Activated CD4-positive, alpha-beta T cell treated with anti-CD3 and anti-CD28 coated beads, Interleukin-2, amount 50 U/mL, for 16 hours (primary cell): ENCODE data around the gene C1orf116.

Experiments used
- DNase-seq: peaks from one replicate; pipeline ENCODE4 v3.0.0-alpha.2; 2020

C1orf116 gene

DNA sequence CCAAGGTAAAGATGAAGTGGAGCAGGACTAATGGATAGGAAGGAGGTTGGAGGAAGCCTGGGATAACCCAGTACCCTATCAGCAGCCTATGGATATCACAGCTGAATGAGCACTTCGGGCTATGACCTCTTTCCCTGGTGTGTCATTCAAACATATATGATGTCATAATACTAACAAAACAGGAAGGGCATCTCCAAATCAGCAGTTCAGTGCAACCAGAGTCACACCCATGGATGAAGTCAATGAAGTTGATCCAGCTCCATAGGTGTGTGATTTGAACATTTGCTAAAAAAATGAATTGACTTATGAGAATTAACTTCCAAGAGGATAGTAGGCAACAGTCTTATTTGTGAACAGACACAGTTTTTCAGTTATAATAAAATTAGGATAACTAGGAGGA lies 1.7 kb upstream of the C1orf116 start:
- DNase-seq: no peak

DNA sequence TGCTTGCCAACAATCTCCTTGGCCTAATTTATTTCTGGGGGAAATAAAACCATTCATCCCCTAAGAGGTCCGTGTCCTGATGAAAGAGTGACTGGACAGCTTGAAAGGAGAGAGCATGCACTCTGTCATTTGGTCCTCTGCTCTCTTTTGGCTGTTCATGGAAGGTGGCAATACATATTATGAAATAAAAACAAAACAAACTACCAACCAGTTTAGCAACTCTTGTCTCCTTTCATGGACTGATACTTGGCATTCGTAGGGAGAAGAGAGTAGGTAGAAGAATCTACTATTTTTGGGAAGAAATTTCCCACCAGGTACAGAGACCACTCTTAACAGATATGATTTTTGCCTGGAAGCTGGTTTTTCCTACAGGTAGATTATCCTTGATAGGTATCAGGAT lies 746 bp upstream of the C1orf116 start:
- DNase-seq: no peak

DNA sequence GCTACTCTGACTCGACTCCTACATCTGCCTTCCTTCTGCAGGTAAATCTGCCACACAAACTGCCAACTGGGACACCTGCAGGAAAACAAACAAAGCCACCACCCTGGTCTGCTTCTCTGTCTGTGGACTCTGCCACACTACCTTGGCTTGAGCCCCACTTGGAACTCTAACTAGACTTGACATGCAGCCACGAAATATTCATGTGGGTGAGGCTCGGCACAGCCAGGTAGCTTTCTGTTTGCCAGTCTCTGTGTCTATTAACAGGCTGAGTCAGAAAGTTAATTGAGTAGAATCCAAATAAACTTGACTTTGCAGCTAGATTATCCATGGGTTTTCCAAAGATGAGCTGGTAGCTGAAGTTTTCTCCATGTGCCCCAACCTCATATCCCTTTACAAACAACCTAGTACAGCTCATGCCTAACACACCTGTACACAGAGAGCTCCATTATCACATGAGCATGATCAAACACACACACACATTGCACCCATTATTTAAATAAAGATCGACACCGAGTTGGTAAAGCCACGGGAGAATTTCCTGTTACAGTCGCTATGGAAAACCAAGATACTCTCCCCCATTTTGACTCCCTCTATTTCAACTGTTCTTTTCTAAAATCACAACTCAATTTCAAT lies 808 bp downstream of the C1orf116 start:
- no peak for DNase-seq

DNA sequence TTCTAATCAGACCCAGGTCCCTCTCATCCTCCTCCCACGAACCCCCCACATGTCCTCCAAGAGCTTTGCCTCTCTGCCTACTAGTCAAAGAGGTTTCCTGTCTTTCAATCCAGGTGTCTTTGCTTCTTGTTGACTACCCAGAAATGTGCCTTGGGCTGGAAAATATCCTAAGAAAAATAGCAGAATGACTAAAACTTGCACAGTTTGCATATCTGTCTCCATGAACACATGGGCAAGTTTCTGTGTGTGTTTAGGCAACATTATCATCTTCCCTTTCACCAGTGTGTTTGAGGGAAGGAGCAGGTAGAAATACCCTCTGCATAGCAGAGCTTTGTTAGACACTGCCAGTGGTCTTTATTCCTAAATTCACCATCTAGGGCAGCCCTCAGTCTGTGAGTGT lies 1.5 kb downstream of the C1orf116 start:
- DNase-seq: no peak

DNA sequence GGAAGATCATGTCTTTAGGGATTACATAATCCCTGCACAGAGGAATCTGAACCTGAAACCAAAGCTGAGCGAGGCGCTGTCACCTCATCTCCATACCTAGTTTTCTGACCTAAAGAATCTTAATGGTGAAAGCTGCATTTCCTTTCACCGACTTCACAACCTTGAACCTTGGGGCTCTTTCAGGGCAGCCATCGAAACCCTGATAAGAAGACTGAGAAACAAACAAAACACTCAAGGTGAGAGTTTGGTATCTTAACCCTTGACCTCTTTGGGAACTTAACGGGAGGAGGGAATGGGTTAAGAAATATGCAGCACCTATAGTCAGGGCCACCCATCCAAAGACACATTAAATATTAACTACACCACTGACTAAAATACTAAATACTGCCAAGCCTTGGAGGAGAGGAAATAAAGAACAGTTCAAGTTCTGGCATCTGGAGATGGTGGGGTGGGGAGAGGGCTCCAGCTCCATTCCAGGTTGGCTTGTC lies 2.0 kb downstream of the C1orf116 start:
- no peak for DNase-seq

DNA sequence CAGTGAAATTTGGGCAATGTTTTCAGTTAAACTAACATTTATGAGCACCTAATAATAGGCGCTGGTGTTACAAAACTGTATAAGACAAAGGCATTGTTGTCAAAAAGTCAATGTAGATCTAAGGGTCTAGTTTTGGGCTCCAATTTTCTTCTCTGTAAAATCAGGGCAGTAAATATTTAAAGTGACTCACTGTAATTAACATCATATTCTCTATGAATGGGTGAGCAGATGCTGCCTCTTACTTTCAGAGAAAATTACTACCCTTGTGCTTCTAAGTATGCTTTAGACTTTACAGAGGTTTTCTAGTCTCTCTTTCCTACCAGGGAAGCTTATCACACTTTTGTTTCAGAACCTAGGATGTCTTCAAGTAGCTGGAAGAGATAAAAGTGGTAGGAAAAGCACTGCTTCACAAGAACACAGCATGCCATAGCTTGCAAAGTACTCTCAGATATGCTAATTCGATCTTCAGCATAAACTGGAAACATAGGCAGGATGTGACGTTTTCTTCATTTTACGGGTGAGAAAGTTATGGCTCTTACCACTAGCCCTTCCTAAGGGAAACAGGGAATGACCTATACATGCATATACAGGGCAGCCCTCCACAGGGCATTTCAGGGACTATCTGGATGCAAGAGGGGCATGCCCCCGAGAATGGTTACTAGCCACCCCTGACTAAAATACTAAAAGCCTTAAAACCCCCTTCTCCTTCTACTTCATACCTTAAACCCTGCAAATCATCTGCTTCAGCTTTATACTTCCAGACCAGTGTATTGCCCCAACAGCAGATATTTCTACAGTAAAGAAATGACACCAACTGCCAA lies 2.6 kb downstream of the C1orf116 start:
- DNase-seq: no peak

DNA sequence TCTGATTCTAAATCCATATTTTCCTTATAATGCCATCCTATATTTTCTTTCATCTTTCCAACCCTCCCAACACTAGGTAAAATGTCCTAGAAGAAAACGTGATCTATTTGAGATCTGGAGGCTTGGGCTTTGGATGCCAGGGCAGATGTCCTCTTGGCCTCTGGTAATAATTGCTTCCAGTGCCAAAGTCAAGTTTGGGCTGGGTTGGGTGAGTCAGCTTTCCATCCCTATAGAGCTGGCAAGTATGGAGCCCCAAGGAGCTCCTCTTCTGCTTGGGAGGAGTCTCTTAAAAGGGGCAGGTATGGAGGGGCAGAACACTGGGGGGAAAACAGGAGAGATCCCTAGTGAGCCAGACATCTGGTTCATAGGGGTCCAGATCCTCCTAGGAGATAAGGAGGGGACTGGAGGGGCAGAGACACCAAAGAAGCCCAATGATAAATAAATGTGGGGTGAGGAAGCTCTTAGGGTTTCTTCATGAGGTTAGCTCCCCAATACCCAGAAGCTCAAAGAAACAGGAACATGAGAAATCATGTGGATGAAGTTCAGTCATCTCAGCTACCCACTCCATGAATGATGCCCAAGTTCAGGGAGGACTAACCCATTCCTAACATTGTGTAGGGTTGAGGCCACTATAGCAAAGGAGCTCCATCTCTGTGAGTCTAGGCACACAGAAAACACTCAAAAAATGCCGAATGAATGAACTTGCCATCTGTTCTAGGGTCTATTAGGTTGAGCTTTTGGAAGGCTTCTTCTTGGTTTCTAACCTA lies 3.5 kb downstream of the C1orf116 start:
- DNase-seq: no peak

DNA sequence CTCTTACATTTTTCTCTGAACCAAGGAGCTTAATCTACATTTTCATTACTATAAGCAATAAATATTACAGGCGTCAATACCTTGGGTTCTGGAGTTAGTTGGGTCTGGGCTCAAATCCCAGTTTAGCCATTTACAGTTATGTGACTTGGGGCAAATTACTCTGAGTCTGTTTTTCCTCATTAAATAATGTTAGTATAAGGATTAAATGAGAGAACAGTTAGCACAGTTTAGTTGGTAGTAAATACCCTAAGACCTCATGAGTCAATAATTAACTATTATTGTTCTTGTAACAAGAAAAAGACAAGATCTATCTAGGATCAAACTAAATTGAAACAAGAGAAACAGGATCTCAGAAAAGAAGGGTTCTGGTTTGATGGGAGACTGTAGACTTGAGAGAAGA lies 4.6 kb downstream of the C1orf116 start:
- DNase-seq: no peak

DNA sequence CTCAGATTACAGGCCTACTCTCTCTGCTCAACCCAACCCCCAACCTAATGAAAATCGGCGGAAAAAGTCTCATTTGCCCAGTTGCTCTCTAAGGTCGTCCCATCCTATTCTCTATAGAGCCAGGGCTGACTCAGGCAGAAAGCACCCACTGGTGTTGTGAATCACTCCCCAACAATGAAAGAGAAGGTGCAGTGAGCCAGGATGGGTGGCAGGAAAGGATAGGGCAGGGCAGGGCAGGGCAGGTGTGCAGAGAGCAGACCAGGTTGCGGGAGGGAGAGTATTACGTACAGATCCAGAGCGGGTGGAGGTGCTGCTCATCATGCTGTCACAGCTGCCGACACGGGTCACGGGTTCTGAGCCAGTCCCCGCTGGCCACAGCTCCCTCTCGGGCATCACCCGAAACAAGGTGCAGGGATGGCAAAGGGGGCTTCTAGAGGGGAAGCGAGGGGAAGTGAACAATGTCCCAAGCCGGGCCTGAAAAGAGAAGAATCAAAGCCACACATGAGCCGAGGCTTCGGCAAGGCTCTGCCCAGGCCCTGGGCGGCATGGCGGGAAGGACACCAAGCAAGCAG lies 5.3 kb downstream of the C1orf116 start:
- DNase-seq: no peak

DNA sequence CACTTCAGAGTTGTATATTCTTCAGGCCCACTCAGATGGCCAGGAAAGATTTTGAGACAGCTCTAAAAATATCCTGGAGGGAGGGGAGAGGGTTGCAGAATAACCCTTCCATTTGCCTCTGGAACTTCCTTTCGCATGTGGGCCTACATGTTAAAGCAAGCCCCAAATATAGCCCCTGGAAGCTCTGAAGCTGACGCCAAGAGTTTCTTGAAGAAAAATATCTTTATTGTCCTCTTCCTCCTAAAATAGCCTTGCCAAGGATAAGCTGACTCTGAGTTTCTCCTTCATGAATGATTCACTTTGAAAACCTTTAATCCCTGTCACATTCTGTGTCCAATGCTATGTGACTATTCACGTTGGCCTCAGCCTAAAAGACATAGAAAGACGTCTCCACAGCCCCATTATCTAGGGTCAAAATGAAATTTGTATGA lies 6.4 kb downstream of the C1orf116 start:
- no peak for DNase-seq

DNA sequence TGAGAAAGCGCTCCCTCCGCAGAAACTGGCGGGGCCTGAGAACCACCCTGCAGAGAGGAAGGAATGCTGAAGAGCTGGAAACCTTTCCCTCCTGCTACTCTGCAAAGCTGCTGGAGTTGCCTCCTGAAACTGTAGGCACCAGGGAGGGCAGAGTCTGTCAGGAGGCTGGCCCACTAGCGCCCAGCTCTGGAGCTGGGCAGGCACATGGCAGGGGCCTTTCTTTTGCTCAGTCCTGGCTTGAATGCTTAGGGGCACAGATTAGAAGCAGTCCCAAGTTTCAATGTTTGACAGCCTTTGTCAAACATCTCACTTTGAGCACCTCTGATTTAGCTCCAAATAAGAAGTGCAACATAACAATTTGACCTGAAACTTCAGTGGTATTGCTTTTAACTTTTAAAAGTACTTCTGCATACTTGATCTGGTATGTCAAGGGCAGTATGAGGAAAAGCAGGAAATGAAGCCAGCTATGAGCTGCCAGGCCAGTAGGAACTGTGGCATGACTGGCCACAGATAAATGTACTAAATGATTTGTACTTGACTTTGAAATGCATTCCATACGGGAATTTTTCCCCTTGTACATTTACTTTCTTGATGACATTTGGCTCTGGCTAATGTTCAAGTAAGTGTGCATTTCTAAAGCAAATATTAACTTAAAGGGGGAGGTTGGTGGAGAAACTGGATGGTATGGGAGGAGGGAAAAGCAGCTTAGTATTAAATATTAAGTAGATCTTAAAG lies 7.2 kb downstream of the C1orf116 start:
- DNase-seq: no peak

DNA sequence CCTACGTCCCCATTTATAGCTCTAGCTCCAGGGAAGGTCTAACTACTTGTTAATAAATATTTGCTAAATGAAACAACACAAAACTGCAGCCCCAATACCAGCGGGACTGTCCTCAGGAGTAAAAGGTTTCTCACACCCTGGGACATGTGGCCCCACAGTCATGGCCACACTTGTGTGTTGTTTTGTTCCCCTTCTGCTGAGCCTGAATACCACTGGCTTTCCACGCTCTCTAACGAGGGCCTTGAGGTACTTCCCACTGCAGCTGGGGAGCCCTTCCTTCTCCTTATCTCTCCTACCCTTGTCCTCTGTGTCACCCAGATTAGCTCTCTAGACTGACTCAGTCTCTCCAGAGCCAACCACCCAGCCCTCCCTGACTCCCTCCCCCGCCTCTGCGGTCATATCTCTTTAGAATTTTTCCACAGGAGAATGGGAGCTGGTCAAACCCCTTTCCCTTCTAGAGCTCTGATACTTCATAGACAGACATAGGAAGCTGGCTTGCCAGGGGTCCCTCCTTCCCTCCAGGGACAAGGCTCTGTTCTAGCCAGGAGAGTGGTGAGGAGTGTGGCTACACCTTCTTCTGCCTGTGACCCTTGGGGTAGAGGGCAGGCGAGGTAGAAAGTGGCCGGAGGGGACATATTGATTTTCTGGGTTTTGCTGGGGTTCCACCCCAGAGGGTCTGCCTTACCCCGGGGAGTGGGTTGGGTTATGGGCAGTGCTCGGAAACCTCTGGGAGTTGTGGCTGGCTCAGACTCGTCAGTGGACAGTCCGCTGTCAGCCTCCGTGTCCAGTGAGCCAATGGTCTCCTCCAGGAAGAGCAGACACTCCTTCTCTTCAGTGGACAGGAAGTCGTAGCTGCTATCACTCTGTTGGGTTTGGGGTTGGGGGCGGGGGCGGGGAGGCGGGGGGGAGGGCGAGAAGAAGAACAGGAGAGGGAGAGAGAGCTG lies 8.1 kb downstream of the C1orf116 start:
- no peak for DNase-seq

DNA sequence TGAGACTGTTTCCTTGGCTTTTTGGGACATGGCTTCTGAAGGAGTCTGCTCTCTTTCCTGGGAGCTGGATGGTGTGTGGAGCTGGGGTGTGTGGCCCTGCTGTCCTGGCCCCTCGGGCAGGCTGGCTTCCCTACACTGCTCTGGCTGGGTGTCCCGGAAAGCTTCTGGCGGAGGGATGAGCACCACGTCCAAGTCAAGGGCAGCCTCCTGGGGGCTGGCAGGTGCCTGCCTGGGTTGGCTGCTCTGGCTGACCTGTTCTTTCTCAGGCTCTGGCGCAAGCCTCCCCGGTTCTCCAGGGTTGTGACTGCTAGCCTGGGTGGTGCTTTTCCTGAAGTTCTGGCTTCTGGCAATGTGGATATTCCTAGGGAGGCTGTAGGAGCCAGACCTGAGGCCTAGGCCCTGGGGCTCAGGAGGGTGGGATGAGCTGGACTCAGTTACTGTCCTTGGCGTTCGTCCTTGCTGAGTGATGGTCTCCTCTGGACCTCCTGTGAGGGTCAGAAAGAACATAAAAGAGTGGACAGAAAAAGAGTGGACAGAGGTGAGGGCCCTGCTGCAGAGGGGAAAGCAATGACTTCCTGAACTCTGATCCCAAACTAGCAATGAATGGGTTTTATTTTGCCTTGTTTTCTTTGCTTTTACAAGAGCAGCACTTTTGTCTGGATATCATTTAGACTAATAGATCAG lies 9.4 kb downstream of the C1orf116 start:
- no peak for DNase-seq

DNA sequence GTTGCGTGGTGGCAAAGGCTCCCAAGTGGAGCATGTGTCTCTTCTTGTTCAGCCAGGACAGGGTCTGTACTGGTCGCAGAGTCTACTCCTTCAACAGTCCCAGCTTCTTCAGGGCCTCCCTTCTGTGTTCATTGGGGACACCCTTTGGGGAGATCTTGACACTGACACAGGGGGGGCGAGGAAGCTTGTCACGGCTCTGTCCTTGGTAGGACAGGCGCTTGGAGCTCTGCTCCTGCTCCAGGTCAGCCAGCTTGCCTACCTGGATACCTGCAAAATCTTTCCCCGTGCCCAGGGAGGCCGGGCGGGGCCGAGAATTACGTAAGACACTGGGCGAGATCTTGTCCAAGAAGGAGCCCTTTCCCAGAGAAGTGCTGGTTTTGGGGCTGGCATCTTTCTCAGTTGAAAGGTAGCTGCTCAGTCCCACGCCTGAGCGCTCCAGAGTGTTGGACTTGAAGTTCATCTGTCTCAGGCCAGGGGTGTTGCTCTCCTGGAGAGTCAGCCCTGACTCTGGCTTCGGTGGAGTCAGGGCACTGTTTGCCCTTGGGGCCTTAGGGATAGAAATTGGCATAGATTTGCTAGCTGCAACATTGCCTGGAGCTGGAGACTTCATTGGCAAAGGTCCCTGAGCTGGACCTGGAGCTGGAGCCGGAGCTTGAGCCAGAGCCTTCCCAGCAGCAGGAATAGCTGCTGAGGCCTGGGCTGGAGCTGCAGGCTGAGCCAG lies 10.5 kb downstream of the C1orf116 start:
- no peak for DNase-seq

DNA sequence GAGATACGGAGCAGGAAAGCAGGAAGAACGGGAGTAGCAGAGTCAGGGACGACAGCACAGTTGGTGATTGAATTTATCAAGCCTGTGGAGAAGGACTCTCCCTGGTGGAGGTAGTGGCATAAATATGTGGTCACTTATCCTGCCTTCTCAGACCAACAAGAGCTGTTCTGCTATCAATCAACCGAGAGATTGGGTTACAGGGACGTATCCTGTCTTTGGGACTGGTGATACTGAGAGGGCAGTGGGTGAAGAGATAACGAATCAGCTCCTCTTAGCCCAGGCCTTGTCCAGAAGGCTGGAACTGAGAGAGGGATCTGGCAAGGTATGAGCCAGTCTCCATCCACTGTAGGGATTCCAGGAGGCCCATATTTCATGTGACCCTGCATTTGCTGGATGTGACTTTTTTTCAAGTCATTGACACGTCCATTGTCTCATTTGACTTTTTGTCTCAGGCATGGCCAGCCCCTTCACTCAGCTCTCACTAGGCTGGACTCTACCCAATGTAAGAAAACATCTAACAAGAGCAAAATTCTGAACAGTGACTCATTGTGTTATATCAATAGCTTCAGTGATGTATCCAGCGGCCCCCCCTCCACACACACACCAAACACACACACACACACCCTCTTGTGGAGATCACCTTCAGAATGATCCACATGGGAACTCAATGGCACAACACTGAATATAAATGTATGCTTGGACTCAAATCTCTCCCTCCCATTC lies 11.3 kb downstream of the C1orf116 start:
- no peak for DNase-seq

DNA sequence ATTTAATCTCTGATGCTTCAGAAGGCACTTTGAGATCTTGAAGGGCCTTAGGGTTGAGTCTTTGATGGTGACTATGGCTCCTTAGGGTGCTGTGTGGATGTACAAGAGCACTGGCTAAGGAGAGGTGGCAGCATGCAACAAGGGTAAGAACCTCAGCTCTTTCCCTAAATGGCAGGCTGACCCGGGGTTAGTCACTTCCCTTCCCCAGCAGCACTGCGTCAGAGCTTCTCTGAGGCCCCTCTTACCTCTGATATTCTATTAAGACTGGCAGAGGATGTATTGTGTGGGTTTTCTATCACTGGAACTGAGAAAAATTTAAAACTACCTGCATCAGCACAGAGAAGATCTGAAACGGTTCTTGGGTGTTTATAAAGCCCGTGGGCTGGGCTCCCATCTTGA lies 11.8 kb downstream of the C1orf116 start:
- no peak for DNase-seq

DNA sequence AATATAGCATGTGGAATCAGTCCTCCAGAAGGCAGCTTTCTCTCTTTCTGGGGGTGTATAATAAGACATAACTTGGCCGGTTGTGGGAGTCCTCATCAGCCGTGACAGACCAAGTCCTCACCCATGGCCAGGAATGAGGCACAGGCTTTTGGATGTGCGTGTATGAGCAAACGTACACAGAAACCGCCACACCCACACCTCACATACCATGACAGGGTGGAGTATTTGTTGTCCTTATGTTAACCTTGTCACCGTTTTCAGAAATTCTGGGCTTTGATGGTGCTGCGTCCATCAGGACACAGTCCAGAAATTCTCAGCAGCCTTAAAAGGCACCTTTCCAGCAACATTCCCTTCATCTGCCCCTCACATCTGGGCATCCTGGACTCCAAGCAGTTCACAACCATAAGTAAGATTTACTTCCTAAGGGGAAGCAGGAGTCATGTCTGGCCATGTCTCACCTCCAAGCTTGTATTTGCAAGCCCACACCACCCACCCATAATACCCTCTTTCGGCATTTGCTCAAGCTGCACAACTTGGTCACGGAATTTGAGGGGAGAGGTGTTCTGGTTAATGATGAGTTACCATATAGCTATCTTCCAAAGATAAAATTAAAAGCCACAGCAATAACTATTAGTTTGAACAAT lies 12.4 kb downstream of the C1orf116 start:
- no peak for DNase-seq

DNA sequence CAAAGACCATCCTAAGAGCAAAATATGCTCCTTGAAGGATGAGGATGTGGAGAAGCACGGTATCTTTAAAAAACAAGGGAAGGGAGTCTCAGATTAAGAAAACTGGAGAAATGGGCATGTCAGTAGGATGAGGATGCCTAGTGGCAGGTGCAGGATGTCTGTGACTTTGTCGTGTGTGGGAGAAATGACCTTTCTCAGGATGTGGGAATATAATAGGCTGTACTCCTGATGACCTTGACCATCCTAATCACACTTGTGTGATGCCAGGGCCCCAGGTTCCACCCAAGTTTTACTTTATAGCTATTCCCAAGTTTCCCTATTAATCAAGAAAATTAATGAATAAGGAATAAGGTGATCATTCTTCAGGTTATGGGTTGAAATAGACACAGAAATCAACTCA lies 12.9 kb downstream of the C1orf116 start:
- DNase-seq: no peak

DNA sequence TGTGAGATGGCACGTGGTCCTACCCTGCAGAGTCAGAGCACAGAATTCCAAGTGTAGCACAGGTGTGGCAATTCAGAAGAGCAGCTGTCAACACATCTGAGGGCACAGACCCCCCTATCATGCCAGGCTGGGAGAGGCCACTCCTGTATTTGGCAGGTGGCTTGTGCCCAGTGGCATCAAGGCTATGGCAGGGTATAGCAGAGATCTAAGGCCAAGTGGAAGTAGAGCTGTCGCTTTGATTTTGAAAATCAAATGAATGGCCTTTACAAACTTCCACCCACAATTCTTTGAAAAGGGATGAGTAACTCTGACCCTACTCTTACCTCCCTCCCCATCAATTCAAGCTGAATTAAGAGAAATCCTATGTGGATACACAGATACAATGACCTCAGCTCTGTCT lies 13.4 kb downstream of the C1orf116 start:
- DNase-seq: no peak
